IPS-NIHi7 (cell line): ENCODE measurements around the gene KCNQ2.

Source experiments
- DNase-seq: peaks from one replicate; pipeline ENCODE4 v3.0.0; 2012; ENCODE audit warnings: mixed read lengths; ENCODE audit errors: extremely low spot score

Gene KCNQ2

DNA sequence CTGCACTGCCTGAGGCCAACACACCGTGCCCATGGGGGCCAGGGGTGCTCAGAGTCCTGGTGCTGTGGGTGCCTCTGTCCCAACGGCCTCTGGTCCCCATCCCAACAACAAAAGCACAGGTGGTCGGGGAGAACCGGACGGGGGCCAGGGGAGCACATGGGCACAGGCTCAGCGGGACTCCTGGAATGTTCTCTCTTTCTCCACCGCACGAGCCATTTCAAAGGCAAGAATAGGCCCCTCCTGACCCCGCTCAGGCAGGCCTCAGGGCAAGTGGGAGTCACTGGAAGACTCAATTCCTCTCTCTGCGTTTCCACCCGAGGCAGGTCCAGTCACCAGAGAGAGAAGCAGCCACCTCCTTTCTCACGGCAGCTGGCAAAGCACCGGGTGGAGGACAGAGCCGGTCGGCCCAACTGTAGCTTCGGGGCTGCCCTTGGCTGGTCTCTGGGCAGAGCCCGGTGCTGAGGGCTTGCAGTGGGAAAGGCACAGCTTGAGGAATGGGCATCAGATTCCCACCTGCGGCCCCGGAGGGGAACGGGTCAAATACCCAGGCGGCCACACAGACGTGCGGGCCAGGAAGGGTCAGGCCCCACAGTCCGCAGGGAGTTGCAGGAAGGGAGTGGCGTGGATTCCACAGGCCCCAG, 55.2 kb downstream of the KCNQ2 start:
- no peak for DNase-seq

DNA sequence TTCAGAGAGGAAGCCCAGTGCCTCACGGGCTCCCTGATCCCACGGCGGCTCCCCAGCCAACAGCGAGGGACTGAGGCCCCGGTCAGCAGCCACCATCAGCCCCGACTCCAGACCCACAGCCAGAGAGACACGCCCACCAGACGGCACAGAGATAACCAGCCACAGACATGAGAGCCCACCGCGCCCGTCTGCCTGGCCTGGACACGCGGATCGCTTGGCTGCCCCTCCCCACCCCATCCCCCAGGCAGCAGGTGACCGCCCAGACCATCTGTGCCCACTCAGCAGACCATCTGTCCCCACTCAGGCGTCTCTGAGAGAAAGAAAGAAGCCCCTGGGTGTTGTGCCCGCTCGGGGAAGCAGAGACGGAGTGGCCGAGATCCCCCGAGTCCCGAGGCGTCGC, 55.8 kb downstream of the KCNQ2 start:
- no peak for DNase-seq

DNA sequence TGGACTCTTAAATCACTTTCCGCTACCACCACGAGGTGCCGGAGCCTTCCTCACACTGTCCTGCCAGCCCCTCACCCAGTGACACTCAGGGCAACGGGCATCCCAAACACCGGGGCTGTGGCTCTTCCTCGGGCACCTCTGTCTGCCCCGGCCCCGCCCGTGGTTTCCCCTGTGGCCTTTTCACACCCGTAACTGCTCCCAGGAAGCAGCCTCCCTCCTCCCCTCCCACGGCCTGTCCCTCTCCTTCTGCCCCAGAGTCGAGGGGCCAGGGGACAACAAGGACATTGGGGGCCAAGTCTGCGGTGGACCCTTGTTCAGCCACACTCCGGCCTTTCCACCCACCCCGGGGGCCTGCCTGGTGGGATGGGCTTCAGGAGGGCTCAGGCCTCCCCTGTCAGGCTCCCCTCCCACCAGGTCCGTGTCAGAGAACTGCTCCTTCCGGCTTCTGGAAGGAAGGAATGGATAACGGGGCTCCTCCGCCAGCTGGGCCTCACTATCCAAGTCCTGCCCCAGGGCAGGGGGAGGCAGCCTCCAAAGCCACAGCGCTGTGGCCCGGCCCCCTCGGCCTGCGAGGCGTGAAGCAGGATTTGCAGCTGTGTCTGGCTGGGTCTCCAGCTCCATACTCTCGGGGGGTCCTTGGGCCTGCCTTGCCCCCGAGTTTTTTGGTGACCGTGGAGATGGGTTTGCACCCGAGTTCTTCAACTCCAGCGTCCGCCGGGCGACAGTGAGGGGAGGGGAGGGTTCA, 56.6 kb downstream of the KCNQ2 start:
- DNase-seq, result no peak

DNA sequence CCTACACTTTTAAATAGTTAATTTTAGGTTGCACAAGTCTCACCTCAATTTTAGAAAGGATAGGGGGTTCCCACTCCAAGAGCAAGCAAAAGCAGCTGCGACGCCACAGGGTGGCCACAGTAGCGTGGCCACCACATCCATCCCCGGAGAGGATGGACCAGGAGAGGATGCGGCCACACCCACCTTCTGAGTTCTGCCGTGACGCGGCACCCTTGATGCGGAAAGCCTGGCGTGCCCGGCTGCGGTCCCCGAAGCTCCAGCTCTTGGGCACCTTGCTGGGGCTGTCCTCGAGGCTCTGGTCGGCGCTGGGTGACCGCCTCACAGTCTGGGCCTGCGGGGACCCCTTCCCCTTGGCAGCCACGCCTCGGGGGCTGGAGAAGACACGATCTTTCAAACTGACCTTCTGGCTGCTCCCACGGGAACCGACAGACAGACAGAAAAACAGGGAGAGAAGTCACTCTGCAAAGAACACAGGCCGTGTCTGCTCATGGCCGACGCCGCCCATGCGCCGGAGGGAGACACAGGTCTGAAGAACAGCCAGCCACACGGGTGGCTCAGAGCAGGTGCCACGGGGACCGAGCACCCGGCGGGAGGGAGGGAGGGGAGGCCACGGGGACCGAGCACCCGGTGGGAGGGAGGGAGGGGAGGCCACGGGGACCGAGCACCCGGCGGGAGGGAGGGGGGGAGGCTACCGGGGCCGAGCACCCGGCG, 57.6 kb downstream of the KCNQ2 start:
- DNase-seq, result no peak

DNA sequence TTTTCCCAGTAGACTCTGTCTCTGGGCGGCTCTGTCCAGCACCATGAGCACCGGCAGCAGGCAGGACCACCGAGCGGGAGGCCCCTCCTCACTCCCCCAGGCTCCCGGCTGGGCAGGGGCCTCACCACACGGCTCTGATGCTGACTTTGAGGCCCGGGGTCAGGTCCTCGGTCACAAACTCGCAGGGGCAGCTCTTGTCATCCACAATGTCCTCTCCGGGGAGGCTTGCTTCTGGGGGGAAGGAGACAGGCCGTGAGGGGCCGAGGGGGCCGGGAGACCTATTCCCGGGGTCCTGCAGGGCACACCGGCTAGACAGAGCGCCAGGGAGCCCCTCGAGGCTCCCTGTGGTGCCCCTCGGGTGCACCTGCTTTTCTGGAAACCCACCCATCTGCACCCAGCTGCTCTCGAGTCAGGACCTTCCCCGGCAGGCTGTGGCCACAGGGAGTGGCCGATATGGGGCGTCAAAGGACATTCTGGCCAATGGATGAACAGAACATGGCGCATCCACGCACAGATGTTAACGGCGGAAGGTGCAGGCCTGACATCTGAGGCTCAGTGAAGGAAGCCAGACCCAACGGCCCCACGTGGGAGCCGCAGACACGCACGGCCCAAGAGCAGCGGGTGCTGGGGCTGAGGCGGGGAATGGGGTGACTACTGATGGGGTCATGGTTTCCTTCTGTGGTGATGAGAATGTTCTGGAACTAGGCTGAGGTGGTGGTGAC, 58.3 kb downstream of the KCNQ2 start:
- DNase-seq, result no peak

DNA sequence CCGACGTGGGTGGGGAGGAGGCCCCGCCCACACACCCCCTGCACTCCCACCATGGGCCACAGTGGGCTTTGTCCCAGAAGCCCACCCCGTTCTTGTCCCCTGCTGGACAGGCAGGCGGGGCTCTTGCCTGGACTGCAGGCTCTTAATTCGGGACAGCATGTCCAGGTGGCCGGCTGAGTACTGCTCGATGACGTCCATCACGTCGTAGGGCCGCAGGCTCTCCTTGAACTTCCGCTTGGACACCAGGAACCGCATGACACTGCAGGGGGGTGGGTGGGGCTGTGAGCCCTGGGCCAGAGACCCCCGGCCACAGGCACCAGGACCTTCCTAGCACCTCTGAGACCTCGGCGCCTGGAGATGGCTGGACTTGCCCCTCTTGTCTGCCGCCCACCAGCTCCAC, 59.1 kb downstream of the KCNQ2 start:
- DNase-seq, result no peak

DNA sequence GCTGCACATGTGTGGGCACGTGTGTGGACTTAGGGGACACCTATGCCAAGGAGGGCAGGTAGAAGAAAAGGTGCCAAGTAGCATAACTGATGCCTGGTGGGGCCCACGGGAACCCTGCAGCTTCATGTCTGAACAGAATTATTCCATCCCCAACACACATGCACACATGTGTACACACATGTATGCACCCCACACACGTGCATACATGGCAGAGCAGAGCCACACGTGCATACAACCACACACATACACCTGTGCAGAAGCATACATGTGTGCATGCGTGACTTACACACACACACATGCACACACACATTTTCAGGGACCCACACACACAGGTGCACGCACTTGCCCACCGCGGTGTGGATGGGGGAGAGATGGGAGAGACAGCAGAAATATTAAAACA, 59.6 kb downstream of the KCNQ2 start:
- no peak for DNase-seq

DNA sequence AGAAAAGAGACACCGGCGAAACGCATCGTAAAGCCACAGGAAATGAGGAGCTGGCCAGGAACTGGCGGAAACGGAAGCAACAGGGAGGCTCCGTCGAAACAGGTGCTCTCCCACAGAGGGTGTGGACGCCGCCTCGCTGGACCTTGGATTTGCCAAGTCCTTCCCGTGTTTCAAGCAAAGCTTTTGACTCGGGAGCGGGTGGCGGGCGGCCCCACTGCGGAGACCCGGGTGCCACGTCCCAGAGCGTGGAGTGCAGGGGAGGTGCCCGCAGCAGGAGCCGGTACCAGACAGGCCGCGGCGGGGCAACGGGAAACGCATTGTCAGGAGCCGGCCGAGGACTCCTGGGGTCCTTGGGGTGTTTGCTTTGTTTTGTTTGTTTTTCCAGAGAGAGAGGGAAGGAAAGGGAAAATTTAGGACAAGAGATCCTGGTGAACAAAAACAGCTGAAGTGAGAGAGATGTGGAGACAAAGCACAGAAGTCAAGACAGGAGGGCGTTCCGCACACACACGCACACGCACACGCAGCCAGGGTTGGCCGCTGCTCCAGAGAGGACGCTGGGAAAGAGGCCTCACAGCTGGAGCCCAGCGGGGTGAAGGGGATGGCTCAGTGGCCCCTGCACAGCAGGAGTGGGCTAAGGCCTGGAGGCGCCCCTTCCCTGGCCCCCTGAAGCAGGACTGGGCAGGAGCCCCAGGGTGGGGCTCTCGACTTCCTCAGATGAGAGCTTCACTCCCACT, 60.4 kb downstream of the KCNQ2 start:
- no peak for DNase-seq

DNA sequence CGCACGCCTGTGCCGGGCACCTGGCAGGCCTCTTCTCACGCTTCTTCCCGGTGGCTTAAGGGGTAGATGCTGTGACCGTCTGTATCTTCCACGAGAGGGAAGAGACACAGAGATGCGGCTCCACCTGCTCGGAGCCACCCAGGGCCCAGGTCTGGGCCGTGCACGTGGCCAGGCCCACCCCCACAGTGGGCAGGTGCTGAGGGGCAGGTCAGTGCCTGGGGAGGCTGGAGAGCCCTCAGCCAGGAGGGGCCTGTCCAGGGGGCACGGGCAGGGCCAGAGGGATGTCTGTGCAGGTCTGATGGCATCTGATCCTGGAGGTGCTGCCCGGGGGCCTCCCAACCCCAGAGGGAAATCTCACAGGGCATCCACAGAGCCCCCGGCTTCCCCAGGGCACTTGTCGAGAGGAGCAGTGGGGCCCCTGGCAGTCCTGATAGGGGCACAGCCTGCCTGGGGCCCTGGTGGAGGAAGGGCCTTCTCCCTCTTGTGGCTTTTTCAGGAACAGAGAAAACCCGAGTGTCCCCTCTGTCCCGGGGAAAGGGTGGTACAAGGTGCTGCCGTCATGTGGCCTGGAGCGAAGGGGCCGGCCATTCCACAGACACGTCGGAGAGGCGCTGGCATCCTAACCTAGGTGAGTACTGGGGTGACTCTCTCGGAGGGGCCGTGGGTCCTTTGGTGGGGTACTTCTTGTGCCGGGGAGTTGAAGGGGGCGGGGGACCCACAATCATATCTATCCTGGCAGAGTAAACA, 61.1 kb downstream of the KCNQ2 start:
- DNase-seq, result no peak

DNA sequence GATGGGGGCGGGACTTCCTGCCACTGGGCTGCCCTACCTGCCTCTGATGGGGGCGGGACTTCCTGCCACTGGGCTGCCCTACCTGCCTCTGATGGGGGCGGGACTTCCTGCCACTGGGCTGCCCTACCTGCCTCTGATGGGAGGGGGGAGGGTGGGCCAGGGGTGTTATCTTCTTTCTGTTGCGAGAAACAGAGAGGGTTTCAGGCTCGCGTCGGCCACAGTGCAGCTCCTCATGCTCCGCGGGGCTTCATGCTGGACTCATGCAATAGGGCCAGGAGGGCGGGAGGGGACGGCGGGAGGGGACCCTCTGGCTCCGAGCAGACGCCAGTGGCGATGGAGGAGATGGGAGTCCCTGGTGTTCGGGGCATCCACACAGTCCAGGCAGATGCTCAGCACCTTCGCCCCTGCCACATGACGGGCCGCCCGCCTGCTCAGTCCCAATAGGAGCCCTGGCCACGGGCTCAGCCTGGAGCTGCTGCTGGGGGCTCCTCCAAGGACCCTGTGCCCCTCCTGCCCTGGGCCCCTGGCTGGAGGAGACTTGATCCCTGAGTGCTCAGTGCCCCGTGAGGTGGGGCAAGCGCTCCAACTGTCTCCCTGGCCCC, 62.5 kb downstream of the KCNQ2 start:
- peak; percentile 72 for DNase-seq

DNA sequence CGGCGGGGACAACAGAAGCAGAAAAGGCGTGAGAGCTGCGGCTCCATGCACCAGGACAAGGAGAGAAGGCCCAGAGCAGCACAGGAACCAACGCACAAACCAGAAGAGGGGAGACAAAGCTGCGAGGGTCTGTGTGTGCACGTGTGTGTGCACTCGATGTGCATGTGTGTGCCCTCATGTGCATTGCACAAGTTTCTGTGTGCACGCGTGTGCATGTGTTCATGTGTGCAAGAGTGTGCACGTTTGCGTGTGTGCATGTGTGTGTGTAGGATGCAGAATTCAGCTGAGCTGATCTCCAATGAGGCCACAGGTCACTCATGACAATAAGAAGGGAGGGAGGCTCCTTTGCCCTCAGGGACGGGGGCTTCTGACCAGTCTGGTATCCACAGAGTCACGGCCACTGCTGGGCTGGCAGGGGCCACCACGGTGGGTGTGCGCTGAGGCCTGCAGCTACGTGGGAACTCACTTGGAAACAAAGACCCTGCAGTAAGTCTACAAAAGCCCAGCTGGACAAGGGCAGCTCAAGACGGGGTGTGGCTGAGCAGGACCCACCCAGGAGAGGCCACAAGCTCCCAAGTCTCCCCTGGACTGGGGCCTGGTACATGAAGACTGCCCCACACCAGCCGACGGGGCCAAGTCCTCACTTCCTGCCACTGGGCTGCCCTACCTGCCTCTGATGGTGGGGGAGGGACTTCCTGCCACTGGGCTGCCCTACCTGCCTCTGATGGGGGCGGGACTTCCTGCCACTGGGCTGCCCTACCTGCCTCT, 63.2 kb downstream of the KCNQ2 start:
- peak; percentile 72 for DNase-seq

DNA sequence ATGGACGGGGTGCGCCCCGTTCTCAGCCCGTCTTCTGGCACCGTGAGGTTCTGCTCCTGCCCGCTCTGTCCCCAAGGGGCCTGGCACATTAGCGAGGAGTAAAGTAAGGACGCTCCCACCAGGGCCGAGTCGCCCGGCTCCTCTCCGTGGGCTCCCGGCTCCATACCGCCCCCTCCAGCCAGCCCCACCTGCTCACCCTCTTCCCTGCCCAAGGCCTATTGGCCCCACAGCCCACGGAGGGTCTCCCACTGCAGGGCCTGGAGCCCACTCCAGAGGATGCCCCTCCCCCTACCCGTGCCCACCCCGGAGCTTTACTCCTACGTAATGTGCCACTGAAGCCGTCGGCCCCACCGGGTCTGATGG, 63.8 kb downstream of the KCNQ2 start:
- DNase-seq, result no peak

DNA sequence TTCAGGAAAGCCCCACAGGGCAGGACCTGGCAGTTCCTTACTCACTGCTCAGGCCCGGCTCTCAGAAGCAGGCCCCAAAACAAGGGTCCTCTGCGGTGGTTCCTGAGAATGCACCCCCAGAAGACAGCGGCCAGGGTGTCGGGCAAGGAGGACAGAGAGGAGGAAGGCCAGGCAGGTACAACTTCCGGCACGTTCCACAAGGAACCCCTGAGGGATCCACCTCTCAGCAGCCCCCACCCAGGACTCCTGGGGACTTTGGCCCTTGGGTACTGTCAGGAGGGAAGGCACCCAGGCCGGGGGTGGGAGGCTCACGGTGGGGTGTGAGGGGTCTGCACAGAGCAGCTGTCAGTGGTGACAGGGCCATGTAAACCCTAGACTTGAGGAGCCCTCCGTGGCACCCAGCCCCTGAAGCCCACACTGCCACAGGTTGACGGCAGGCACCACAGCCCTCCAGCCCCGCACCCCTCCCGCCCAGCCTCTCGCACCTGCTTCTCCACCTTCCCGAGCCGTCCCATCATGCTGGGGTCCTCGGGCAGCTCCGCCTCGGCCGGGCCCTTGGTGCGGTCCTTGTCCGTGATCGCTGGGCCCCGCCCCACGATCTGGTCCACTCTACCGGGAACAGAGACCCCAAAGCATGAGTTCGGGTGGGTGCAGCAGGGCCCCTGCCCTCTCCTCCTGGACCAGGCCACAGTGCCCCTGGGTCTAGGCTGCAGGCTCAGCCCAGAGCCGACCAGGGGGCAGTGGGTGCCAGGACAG, 64.3 kb downstream of the KCNQ2 start:
- DNase-seq, result no peak

DNA sequence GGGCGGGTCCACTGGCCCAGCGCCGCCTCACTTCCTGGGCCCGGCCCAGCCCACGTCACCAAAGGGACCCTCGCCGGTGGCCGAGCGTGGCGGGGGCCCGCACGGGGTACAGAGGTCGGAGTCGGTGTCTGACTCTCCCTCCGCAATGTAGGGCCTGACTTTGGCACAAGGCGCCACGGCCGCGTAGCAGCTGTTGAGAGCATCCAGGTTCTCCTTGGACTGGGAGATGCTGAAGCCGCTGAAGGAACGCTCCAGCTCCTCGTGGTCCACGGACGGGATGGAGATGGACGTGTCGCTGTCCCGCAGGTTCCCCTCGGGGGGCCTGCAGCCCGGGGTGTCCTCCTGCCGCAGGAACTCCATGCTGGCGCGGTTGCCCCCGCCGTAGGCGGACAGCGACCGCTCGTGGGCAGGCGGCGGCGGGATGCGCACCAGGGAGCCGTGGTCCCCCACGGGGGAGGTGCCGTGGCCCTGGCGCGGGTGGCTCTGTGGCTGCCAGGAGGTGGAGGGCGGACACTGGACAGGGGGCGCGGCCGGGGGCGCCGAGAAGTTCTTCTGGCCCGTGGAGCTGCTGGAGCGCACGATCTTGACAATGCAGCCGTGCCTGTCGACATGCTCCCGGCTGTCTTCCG, 65.7 kb downstream of the KCNQ2 start:
- no peak for DNase-seq

DNA sequence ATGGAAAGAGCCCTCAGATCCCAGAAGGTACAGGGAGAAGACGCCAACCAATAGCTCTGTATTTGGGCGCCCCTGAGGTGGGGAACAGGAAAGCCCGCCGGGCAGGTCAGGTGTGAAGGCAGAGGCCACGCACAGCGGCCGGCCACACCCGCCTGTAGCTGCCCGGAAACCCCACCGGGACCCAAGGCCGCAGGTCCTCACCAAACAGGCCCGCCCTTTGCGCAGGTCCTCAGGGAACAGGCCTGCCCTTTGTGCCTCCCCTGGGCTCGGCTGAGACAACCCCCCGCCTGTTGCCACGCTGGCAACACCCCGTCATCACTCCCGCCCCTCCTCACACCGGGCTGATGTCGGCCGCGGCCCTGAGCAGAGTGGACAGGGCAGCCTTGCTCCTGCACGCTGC, 66.4 kb downstream of the KCNQ2 start:
- DNase-seq, result no peak

DNA sequence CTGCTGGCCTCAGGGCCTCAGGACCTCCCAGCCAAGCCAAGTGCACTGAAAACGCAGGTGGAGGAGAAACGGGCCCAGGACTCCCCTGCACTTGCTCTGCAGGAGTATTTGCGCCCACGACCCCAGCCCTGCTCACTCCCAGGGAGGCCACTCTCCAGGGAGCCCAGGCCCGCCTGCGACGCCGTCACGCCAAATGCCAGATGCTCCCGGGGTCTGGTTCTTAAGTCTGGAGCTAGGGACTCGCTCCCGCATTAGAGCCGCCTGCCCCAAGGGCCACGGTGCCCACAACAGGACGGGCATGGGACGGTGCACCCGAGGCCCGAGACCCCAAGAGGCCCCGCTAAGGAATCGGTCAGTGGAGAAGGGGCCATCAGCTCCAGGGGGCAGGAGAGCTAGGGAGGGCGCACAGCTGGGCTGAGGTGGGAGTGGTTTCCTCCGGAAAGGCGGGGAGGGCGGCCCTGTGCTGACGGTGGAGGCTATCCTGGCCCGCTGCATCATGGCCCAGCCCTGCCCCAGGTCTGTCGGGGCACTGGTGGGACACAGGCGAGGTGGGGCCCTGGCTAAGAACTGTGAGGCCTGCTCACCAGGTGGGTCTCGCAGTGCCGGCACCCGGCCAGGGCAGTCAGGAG, 67.2 kb downstream of the KCNQ2 start:
- DNase-seq, result no peak

DNA sequence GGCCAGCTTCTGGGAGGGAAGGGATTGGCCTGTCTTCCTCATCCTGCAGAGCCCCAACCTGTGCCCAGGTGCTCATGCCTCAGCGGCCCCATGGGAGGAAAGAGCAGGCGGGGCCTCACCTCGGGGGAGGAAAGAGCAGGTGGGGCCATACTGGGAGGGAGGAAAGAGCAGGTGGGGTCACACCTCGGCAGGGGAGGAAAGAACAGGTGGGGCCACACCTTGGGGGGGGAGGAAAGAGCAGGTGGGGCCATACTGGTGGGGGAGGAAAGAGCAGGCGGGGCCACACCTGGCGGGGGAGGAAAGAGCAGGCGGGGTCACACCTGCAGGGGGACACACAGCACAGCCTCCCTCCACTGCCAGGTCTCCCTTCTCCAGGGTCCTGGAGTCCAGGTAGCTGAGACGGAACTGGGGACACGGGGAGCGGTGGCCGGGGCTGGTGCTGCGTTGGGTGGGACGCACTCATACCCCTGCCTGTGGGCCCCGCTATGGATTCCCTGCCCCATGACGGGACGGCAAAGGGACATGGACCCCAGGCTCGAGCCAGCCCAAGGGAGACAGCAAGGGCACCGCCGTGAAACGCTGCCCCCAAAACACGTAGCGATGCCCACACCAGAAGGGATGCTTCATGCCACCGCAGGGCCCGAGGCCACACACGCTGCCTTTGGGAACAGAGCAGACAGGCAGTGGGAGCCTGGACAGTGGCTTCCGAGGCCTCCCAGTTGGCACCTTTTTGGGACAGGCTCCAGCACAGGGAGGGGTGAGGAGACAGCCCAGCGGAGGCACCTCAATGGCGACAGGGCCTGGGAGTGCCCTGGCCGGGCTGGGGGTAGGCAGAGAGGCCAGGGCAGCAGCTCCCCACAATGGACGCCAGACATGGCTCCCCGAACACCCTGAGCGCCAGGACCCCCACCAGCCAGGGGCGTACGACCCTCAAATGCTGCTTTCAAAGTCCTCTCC, 68.0 kb downstream of the KCNQ2 start:
- peak; percentile 43 for DNase-seq
